GM23338 (cell line): ENCODE data around the gene FOXR2. TPM values are rescaled to one million over a fixed set of nuclear protein-coding genes. Genes with fewer than 3 reads are reported as not detected.

Experiments
- ATAC-seq: fragments of 200-7000 bp; cut with Tn5 transposase; 3 replicates; pipeline ENCODE4 v1.9.1; 2020
- DNase-seq: peaks from one replicate; pipeline ENCODE4 v3.0.0-alpha.2; 2015; ENCODE audit warnings: low spot score
- H2AFZ ChIP-seq: fragments of 200-600 bp; sonication (generic); 2 replicates; pipeline ENCODE4 v1.8.0; 2016; ENCODE audit warnings: antibody characterized with exemption, mild to moderate bottlenecking, moderate library complexity
- H3F3A ChIP-seq: fragments of 200-600 bp; sonication (generic); replicated peaks from 2 replicates; pipeline ENCODE4 v1.8.0; 2017; ENCODE audit warnings: antibody characterized with exemption, mixed run types, low read depth
- H3K27ac ChIP-seq: fragments of 200-600 bp; sonication (generic); 2 replicates; pipeline ENCODE4 v1.6.1; 2016; ENCODE audit warnings: low read depth
- H3K27me3 ChIP-seq: fragments of 200-600 bp; sonication (generic); 2 replicates; pipeline ENCODE4 v1.8.0; 2016; ENCODE audit warnings: mild to moderate bottlenecking, mixed run types, moderate library complexity; ENCODE audit not compliant: insufficient read depth
- H3K36me3 ChIP-seq: fragments of 200-600 bp; sonication (generic); 2 replicates; pipeline ENCODE4 v1.8.0; 2016; ENCODE audit warnings: mild to moderate bottlenecking; ENCODE audit not compliant: insufficient read depth
- H3K4me1 ChIP-seq: fragments of 200-600 bp; sonication (generic); 2 replicates; pipeline ENCODE4 v1.8.0; 2016; ENCODE audit warnings: mild to moderate bottlenecking, moderate library complexity; ENCODE audit not compliant: insufficient read depth
- H3K4me2 ChIP-seq: fragments of 200-600 bp; sonication (generic); 2 replicates; pipeline ENCODE4 v1.7.1; 2017; ENCODE audit warnings: mixed run types
- H3K4me3 ChIP-seq: fragments of 200-600 bp; sonication (generic); 2 replicates; pipeline ENCODE4 v1.6.1; 2016; ENCODE audit warnings: mixed run types
- H3K79me2 ChIP-seq: fragments of 200-600 bp; sonication (generic); replicated peaks from 2 replicates; pipeline ENCODE4 v1.8.0; 2017; ENCODE audit warnings: mild to moderate bottlenecking; ENCODE audit not compliant: insufficient read depth
- H3K9me2 ChIP-seq: fragments of 200-600 bp; sonication (generic); 2 replicates; pipeline ENCODE4 v1.8.0; 2017; ENCODE audit not compliant: insufficient read depth
- H4K20me1 ChIP-seq: fragments of 200-600 bp; sonication (generic); replicated peaks from 2 replicates; pipeline ENCODE4 v1.8.0; 2017; ENCODE audit warnings: mild to moderate bottlenecking; ENCODE audit not compliant: insufficient read depth
- H3K27ac Mint-ChIP-seq: 2 replicates; pipeline ENCODE4 v1.8.0; 2020; ENCODE audit warnings: inconsistent platforms, mild to moderate bottlenecking, moderate library complexity, mixed read lengths
- H3K27me3 Mint-ChIP-seq: 3 replicates; pipeline ENCODE4 v1.8.0; 2022; ENCODE audit warnings: low read depth, mild to moderate bottlenecking, moderate library complexity, mixed read lengths, inconsistent platforms; ENCODE audit not compliant: insufficient read depth, poor library complexity
- H3K36me3 Mint-ChIP-seq: 3 replicates; pipeline ENCODE4 v1.8.0; 2021; ENCODE audit warnings: low read depth, mild to moderate bottlenecking, inconsistent platforms, moderate library complexity, mixed read lengths
- H3K4me1 Mint-ChIP-seq: 3 replicates; pipeline ENCODE4 v1.8.0; 2020; ENCODE audit warnings: mild to moderate bottlenecking, inconsistent platforms, mixed read lengths
- H3K4me3 Mint-ChIP-seq: 3 replicates; pipeline ENCODE4 v1.8.0; 2021; ENCODE audit warnings: moderate library complexity, mild to moderate bottlenecking, inconsistent platforms, mixed read lengths
- H3K9me3 Mint-ChIP-seq: 3 replicates; pipeline ENCODE4 v1.8.0; 2020; ENCODE audit warnings: moderate library complexity, mild to moderate bottlenecking, inconsistent platforms, mixed read lengths
- CREB1 ChIP-seq: fragments of 250-450 bp; sonication (Bioruptor Pico); IDR thresholded peaks from 2 replicates; pipeline ENCODE4 v1.5.0; 2020; ENCODE audit warnings: low read depth, mild to moderate bottlenecking, moderate library complexity
- ETS1 ChIP-seq: IDR thresholded peaks from 2 replicates; pipeline ENCODE4 v1.6.1; 2016; ENCODE audit warnings: antibody characterized with exemption
- EZH2 ChIP-seq: fragments of 200-600 bp; sonication (generic); IDR thresholded peaks from one replicate; pipeline ENCODE4 v1.8.0; 2017; ENCODE audit warnings: antibody characterized with exemption, mild to moderate bottlenecking, low read depth; ENCODE audit not compliant: unreplicated experiment
- EZH2phosphoT487 ChIP-seq: fragments of 200-600 bp; sonication (generic); IDR thresholded peaks from one replicate; pipeline ENCODE4 v1.8.1; 2018; ENCODE audit warnings: antibody characterized with exemption; ENCODE audit not compliant: unreplicated experiment
- JUNB ChIP-seq: IDR thresholded peaks from one replicate; pipeline ENCODE4 v1.6.1; 2016; ENCODE audit warnings: antibody characterized with exemption; ENCODE audit not compliant: unreplicated experiment
- NANOG ChIP-seq: IDR thresholded peaks from 2 replicates; pipeline ENCODE4 v1.6.1; 2016; ENCODE audit warnings: antibody characterized with exemption, borderline replicate concordance
- POLR2AphosphoS5 ChIP-seq: IDR thresholded peaks from 2 replicates; pipeline ENCODE4 v1.6.1; 2016; ENCODE audit warnings: antibody characterized with exemption, low read depth
- STAT1 ChIP-seq: IDR thresholded peaks from one replicate; pipeline ENCODE4 v1.6.1; 2016; ENCODE audit warnings: antibody characterized with exemption; ENCODE audit not compliant: unreplicated experiment
- ZNF114 ChIP-seq: fragments of 250-450 bp; sonication (Bioruptor Pico); IDR thresholded peaks from 2 replicates; pipeline ENCODE4 v1.5.0; 2020; ENCODE audit warnings: mild to moderate bottlenecking, moderate library complexity
- ZNF331 ChIP-seq: fragments of 250-450 bp; sonication (Bioruptor Pico); IDR thresholded peaks from 2 replicates; pipeline ENCODE4 v1.5.0; 2020; ENCODE audit warnings: low read depth, mild to moderate bottlenecking, moderate library complexity
- ZNF462 ChIP-seq: fragments of 250-450 bp; sonication (Bioruptor Pico); IDR thresholded peaks from 2 replicates; pipeline ENCODE4 v1.5.0; 2020; ENCODE audit warnings: mild to moderate bottlenecking, moderate library complexity
- polyA plus RNA-seq: library from polyadenylated mRNA; unstranded; fragments of >200 nt; fragmentation: Nextera tagmentation; extraction: Ambion mirVana; gene quantifications from 2 replicates; pipeline ENCODE4 v1.2.1, GENCODE V29; 2016
- total RNA-seq: library from RNA; depleted of rRNA; stranded (reverse); fragments of >200 nt; shearing (Covaris generic); gene quantifications from 2 replicates; pipeline ENCODE4 v1.2.3, GENCODE V29; 2014
- TF ChIP-seq, protein P1 (sequence below), 2 experiments: fragments of 200-600 bp in 1 of 2; sonication (generic) in 1 of 2; conservative IDR thresholded peaks; 2 replicates each; pipeline versions ENCODE4 v1.5.1 to v1.6.1; 2016 to 2017; ENCODE audit warnings: antibody characterized with exemption in 2 of 2, low read depth in 2 of 2, mild to moderate bottlenecking in 2 of 2, moderate library complexity in 1 of 2
- TF ChIP-seq, protein P2 (sequence below): IDR thresholded peaks from one replicate; pipeline ENCODE4 v1.6.1; 2018; ENCODE audit warnings: antibody characterized with exemption; ENCODE audit not compliant: unreplicated experiment

FOXR2 gene
- total and polyA plus RNA-seq, 2 experiments from 2014 or later: not detected

DNA sequence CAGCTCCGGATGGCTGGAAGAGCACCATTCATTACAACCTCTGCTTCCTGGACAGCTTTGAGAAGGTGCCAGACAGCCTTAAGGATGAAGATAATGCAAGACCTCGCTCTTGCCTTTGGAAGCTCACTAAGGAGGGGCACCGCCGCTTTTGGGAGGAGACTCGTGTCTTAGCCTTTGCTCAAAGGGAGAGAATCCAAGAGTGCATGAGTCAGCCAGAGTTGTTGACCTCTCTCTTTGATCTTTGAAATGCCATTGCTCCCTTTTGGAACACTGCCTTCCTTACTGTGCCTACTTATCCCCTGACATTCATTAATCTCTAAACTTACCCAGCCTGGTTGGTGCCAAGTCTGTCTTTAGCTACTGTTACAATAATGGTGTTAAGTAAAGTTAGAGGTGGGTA is 1.2 kb downstream of the FOXR2 start:
- H3K9me3 Mint-ChIP-seq: peaks cover 69% of the 10 kb centered on the region

More for the DNA sequence above, 1.2 kb downstream of the FOXR2 start:
- H3K4me1 ChIP-seq: no peaks in the 10 kb centered on the region
- DNase-seq (no peak), ATAC-seq (no peak)
- no peak overlapping the region for H3K27ac ChIP-seq
- H3K27me3 ChIP-seq: no peaks in the 10 kb centered on the region
- no peak overlapping the region for H2AFZ ChIP-seq
- Mint-ChIP-seq H3K4me3 (no peak overlapping the region), H3K4me1 (no peaks in the 10 kb centered on the region), H3K27ac (no peak overlapping the region), H3K36me3 (peaks cover 2% of the 10 kb centered on the region; the same call in 2 of the 3 replicates), H3K27me3 (peaks cover 3% of the 10 kb centered on the region)
- no peaks in the 10 kb centered on the region for H4K20me1 ChIP-seq
- no peaks in the 10 kb centered on the region for H3K9me2 ChIP-seq
- TF ChIP-seq ZNF462 (CRISPR knock-in tag): no peak
- TF ChIP-seq ZNF114 (CRISPR knock-in tag): no peak
- no peak for TF ChIP-seq CREB1 (CRISPR knock-in tag)
- no peak for TF ChIP-seq ETS1
- no peak for TF ChIP-seq EZH2
- no peak for TF ChIP-seq NANOG
- TF ChIP-seq, protein P1, sequence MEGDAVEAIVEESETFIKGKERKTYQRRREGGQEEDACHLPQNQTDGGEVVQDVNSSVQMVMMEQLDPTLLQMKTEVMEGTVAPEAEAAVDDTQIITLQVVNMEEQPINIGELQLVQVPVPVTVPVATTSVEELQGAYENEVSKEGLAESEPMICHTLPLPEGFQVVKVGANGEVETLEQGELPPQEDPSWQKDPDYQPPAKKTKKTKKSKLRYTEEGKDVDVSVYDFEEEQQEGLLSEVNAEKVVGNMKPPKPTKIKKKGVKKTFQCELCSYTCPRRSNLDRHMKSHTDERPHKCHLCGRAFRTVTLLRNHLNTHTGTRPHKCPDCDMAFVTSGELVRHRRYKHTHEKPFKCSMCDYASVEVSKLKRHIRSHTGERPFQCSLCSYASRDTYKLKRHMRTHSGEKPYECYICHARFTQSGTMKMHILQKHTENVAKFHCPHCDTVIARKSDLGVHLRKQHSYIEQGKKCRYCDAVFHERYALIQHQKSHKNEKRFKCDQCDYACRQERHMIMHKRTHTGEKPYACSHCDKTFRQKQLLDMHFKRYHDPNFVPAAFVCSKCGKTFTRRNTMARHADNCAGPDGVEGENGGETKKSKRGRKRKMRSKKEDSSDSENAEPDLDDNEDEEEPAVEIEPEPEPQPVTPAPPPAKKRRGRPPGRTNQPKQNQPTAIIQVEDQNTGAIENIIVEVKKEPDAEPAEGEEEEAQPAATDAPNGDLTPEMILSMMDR (conservative IDR thresholded peaks at IDR 0.05; ENCODE audit: low read depth in 2 of 2): no peak
- no peak for TF ChIP-seq STAT1
- no peak for TF ChIP-seq JUNB
- no peak for TF ChIP-seq POLR2AphosphoS5
- TF ChIP-seq, protein P2, sequence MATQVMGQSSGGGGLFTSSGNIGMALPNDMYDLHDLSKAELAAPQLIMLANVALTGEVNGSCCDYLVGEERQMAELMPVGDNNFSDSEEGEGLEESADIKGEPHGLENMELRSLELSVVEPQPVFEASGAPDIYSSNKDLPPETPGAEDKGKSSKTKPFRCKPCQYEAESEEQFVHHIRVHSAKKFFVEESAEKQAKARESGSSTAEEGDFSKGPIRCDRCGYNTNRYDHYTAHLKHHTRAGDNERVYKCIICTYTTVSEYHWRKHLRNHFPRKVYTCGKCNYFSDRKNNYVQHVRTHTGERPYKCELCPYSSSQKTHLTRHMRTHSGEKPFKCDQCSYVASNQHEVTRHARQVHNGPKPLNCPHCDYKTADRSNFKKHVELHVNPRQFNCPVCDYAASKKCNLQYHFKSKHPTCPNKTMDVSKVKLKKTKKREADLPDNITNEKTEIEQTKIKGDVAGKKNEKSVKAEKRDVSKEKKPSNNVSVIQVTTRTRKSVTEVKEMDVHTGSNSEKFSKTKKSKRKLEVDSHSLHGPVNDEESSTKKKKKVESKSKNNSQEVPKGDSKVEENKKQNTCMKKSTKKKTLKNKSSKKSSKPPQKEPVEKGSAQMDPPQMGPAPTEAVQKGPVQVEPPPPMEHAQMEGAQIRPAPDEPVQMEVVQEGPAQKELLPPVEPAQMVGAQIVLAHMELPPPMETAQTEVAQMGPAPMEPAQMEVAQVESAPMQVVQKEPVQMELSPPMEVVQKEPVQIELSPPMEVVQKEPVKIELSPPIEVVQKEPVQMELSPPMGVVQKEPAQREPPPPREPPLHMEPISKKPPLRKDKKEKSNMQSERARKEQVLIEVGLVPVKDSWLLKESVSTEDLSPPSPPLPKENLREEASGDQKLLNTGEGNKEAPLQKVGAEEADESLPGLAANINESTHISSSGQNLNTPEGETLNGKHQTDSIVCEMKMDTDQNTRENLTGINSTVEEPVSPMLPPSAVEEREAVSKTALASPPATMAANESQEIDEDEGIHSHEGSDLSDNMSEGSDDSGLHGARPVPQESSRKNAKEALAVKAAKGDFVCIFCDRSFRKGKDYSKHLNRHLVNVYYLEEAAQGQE: no peak
- TF ChIP-seq ZNF331: no peak
- no peak for TF ChIP-seq EZH2phosphoT487
- H3K79me2 ChIP-seq: no peaks in the 10 kb centered on the region
- no peak overlapping the region for H3K4me3 ChIP-seq
- no peaks in the 10 kb centered on the region for H3K36me3 ChIP-seq
- H3F3A ChIP-seq: no peaks in the 10 kb centered on the region
- H3K4me2 ChIP-seq: no peak overlapping the region
